Choroid plexus epithelial cell (primary cell): ENCODE results near the gene CCDC187.

ENCODE experiments used
- DNase-seq: peaks from one replicate; pipeline ENCODE4 v3.0.0-alpha.2; 2010; ENCODE audit warnings: low read depth
- H3K4me3 ChIP-seq: 2 replicates; pipeline ENCODE4 v1.5.1; 2011; ENCODE audit warnings: low read depth, mild to moderate bottlenecking, control low read depth, low read length, moderate library complexity
- CTCF ChIP-seq: conservative IDR thresholded peaks from 2 replicates; pipeline ENCODE4 v1.5.1; 2011; ENCODE audit warnings: low read depth, mild to moderate bottlenecking, control low read depth, inconsistent platforms, low read length, moderate library complexity

Gene CCDC187

GRCh38 chr9:136297016-136297691 is 6.7 kb downstream of the CCDC187 start:
- no peak for TF ChIP-seq CTCF
- H3K4me3 ChIP-seq: no peak overlapping the region
- no peak for DNase-seq

- H3K4me3 ChIP-seq: no peak overlapping the region
- no peak for TF ChIP-seq CTCF
- no peak for DNase-seq
Measured at GRCh38 chr9:136296434-136297015, 7.4 kb downstream of the CCDC187 start.

- no peak for DNase-seq
- no peak for TF ChIP-seq CTCF
Measured at GRCh38 chr9:136295542-136296433, 8.1 kb downstream of the CCDC187 start.

GRCh38 chr9:136295055-136295454 is 8.8 kb downstream of the CCDC187 start:
- no peak for DNase-seq
- H3K4me3 ChIP-seq: no peak overlapping the region
- TF ChIP-seq CTCF: no peak

More at GRCh38 chr9:136295542-136296433, 8.1 kb downstream of the CCDC187 start:
- no peak overlapping the region for H3K4me3 ChIP-seq

- no peak for TF ChIP-seq CTCF
- no peak for DNase-seq
Measured at GRCh38 chr9:136294437-136294836, 9.5 kb downstream of the CCDC187 start.

GRCh38 chr9:136293476-136294077 is 10.3 kb downstream of the CCDC187 start:
- DNase-seq: no peak
- TF ChIP-seq CTCF: no peak
- no peak overlapping the region for H3K4me3 ChIP-seq

More at GRCh38 chr9:136294437-136294836, 9.5 kb downstream of the CCDC187 start:
- H3K4me3 ChIP-seq: no peak overlapping the region
